K562 (cell line): Measurements from ENCODE around the gene FLCN. TPM values are rescaled to one million over a fixed set of nuclear protein-coding genes. Genes with fewer than 3 reads are reported as not detected.

Experiments
- BHLHE40 ChIP-seq: IDR thresholded peaks from 2 replicates; pipeline ENCODE4 v1.6.1; 2011; ENCODE audit warnings: low read length, improper control_type of control experiment
- CEBPZ ChIP-seq: fragments of 150-350 bp; IDR thresholded peaks from 2 replicates; pipeline ENCODE4 v1.6.1; 2014; ENCODE audit warnings: low read depth, mild to moderate bottlenecking, low read length, borderline replicate concordance
- KDM2B ChIP-seq: fragments of 250-450 bp; sonication (Bioruptor Pico); IDR thresholded peaks from 2 replicates; pipeline ENCODE4 v1.8.0; 2021; ENCODE audit warnings: mild to moderate bottlenecking, moderate library complexity
- KDM4B ChIP-seq, 2 experiments: fragments of 450-650 bp in 1 of 2; sonication (generic) in 1 of 2; IDR thresholded peaks; 2 replicates each; pipeline ENCODE4 v1.6.1; 2016 to 2017; ENCODE audit warnings: borderline replicate concordance in 2 of 2, antibody characterized with exemption in 1 of 2, low read depth in 1 of 2, mild to moderate bottlenecking in 1 of 2
- MAFK ChIP-seq: IDR thresholded peaks from 2 replicates; pipeline ENCODE4 v1.6.1; 2011; ENCODE audit warnings: low read length, improper control_type of control experiment
- MLLT1 ChIP-seq, 2 experiments: fragments of 450-650 bp; IDR thresholded peaks; 2 replicates each; pipeline ENCODE4 v1.6.1; 2016
- MYBL2 ChIP-seq, 2 experiments: fragments of 450-650 bp in 1 of 2; sonication (generic) in 1 of 2; formaldehyde crosslinking in 1 of 2; IDR thresholded peaks; 2 replicates each; pipeline versions ENCODE4 v1.6.1 to v1.8.1; 2017 to 2022; ENCODE audit warnings: borderline replicate concordance in 1 of 2, inconsistent platforms in 1 of 2, low read depth in 1 of 2, mild to moderate bottlenecking in 1 of 2, missing genetic modification reagents in 1 of 2, moderate library complexity in 1 of 2
- NELFE ChIP-seq: IDR thresholded peaks from 2 replicates; pipeline ENCODE4 v1.6.1; 2011; ENCODE audit warnings: mild to moderate bottlenecking; ENCODE audit not compliant: insufficient read depth, insufficient read length
- NFXL1 ChIP-seq: fragments of 450-650 bp; formaldehyde crosslinking; IDR thresholded peaks from 2 replicates; pipeline ENCODE4 v1.4.0; 2021; ENCODE audit warnings: mild to moderate bottlenecking
- RAD51 ChIP-seq: fragments of 450-650 bp; IDR thresholded peaks from 2 replicates; pipeline ENCODE4 v1.7.1; 2016; ENCODE audit warnings: low read depth, mild to moderate bottlenecking, borderline replicate concordance
- SRSF9 ChIP-seq: fragments of 200-400 bp; formaldehyde crosslinking; IDR thresholded peaks from 2 replicates; pipeline ENCODE4 v1.6.1; 2017; ENCODE audit warnings: low read depth, low read length, borderline replicate concordance
- TAF1 ChIP-seq: IDR thresholded peaks from 2 replicates; pipeline ENCODE4 v1.6.1; 2011; ENCODE audit warnings: mild to moderate bottlenecking, low read length, moderate library complexity; ENCODE audit not compliant: insufficient read depth, control insufficient read depth, severe bottlenecking; ENCODE audit errors: extremely low read depth
- XRCC5 ChIP-seq: fragments of 200-400 bp; formaldehyde crosslinking; IDR thresholded peaks from 2 replicates; pipeline ENCODE4 v1.6.1; 2017; ENCODE audit warnings: low read depth, mild to moderate bottlenecking, low read length
- ZBTB17 ChIP-seq: fragments of 450-650 bp; formaldehyde crosslinking; IDR thresholded peaks from 2 replicates; pipeline ENCODE4 v1.4.0; 2020; ENCODE audit warnings: mild to moderate bottlenecking
- ZMIZ1 ChIP-seq, 2 experiments: fragments of 150-350 bp in 1 of 2; IDR thresholded peaks; 2 replicates each; pipeline ENCODE4 v1.6.1; 2012 to 2016; ENCODE audit warnings: low read depth in 2 of 2, low read length in 2 of 2, mild to moderate bottlenecking in 1 of 2, moderate library complexity in 1 of 2
- ZNF232 ChIP-seq: sonication (generic); formaldehyde crosslinking; IDR thresholded peaks from 2 replicates; pipeline ENCODE4 v1.8.0; 2022; ENCODE audit warnings: mild to moderate bottlenecking, missing genetic modification reagents
- ZNF431 ChIP-seq: sonication (generic); formaldehyde crosslinking; IDR thresholded peaks from 2 replicates; pipeline ENCODE4 v1.8.0; 2022; ENCODE audit warnings: mild to moderate bottlenecking, missing genetic modification reagents
- ZNF778 ChIP-seq: fragments of 450-650 bp; formaldehyde crosslinking; IDR thresholded peaks from 2 replicates; pipeline ENCODE4 v1.4.0; 2020; ENCODE audit warnings: mild to moderate bottlenecking, moderate library complexity
- ZZZ3 ChIP-seq: fragments of 450-650 bp; IDR thresholded peaks from 2 replicates; pipeline ENCODE4 v1.6.1; 2016; ENCODE audit warnings: antibody characterized with exemption, mild to moderate bottlenecking, moderate library complexity
- polyA plus RNA-seq, 8 experiments: library from polyadenylated mRNA; depleted of rRNA in 4 of 8; stranded (reverse) in 5 of 8; unstranded in 3 of 8; fragments of >200 nt; fragmentation: Nextera tagmentation in 2 of 8; fragmentation: Illumina TruSeq in 1 of 8; extraction: Ambion mirVana in 2 of 8; extraction: Trizol in 1 of 8; gene quantifications; 2 replicates each; pipeline versions ENCODE4 v1.2.1 to v1.2.3, GENCODE V29; 2011 to 2014; ENCODE audit warnings: inconsistent platforms in 1 of 8, missing spikeins in 1 of 8
- total RNA-seq, 7 experiments: library from RNA; depleted of rRNA in 6 of 7; stranded (reverse); fragments of >200 nt in 6 of 7; fragmentation: Illumina TruSeq in 2 of 7; extraction: Trizol in 2 of 7; gene quantifications; 2 replicates each; pipeline versions ENCODE4 v1.2.1 to v1.2.3, GENCODE V29; 2011 to 2021; ENCODE audit warnings: low replicate concordance in 1 of 7

FLCN gene
- total and polyA plus RNA-seq, 9 of the 15 experiments (the other 6 are each of a cell fraction or from before 2014, with no cell fraction given): 1.6 to 33.5 (median 10.9) TPM

- TF ChIP-seq MYBL2 (IDR thresholded peaks at IDR 0.05; ENCODE audit: low read depth) (no peak), MYBL2 (CRISPR knock-in tag; IDR thresholded peaks at IDR 0.05; ENCODE audit: borderline replicate concordance) (no peak), NELFE (no peak), BHLHE40 (peak; percentile 67), ZNF778 (CRISPR knock-in tag) (no peak), ZNF232 (CRISPR knock-in tag) (no peak), SRSF9 (no peak), MLLT1 (IDR thresholded peaks at IDR 0.05) (no peak), ZBTB17 (CRISPR knock-in tag) (no peak), ZNF431 (CRISPR knock-in tag) (no peak), KDM4B (IDR thresholded peaks at IDR 0.05; ENCODE audit: borderline replicate concordance in 2 of 2, low read depth in 1 of 2) (no peak), KDM2B (no peak), MAFK (peak; percentile 71), RAD51 (no peak), XRCC5 (no peak), TAF1 (peak; percentile 86), NFXL1 (CRISPR knock-in tag) (no peak), ZZZ3 (no peak), ZMIZ1 (IDR thresholded peaks at IDR 0.05; ENCODE audit: low read depth in 2 of 2, low read length in 2 of 2) (no peak), CEBPZ (no peak)
Measured at GRCh38 chr17:17280613-17281549, 43.9 kb upstream of the FLCN start, which contains the start of gene COPS3 (continued).
